ENCODE data around the gene PNPLA7. TPM values are rescaled to one million over a fixed set of nuclear protein-coding genes. Genes with fewer than 3 reads are reported as not detected.

The PNPLA7 gene
- total and polyA plus RNA-seq, 3 donors from 2014 or later: 4.2 to 17.8 (median 10.9) TPM

DNA sequence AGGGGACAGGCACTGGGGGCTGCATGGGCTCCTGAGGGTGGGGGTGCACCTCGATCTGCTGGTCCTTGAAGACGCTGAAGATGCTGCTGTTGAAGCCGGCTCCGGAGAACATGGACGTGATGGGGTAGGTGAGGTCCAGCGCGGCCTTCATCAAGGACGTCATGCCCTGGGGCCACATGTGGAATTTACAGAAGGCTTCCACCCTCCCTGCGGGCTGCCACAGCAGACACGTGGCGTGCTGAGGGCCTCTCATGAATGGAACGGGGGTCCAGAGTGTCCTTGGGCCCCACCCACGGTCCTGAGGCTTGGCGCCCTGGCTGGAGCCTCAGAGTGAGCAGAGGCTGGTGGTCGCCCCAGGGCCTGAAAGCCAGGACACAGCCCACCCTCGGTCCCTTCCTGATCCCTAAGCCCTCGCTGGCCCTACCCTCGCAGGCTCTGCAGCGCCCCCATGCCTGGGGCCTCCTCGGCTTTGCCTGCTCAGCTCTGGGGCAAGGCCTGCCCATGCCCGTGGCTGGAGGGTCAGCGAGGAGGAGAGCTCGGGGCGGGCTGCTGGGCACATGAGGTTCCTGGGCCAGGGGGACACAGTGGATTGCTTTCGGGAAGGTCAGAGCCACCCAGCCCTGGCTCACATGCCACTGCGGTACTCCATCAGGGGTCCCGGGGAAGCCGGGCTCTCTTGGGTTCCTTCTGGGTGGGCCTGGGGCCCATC, 85.8 kb downstream of the PNPLA7 start:
- H3K36me3 ChIP-seq (ENCODE audit: low read depth, missing control alignments): no peaks in the 10 kb centered on the region
- no peak for TF ChIP-seq POLR2A (IDR thresholded peaks at IDR 0.05)
- TF ChIP-seq, protein P1, sequence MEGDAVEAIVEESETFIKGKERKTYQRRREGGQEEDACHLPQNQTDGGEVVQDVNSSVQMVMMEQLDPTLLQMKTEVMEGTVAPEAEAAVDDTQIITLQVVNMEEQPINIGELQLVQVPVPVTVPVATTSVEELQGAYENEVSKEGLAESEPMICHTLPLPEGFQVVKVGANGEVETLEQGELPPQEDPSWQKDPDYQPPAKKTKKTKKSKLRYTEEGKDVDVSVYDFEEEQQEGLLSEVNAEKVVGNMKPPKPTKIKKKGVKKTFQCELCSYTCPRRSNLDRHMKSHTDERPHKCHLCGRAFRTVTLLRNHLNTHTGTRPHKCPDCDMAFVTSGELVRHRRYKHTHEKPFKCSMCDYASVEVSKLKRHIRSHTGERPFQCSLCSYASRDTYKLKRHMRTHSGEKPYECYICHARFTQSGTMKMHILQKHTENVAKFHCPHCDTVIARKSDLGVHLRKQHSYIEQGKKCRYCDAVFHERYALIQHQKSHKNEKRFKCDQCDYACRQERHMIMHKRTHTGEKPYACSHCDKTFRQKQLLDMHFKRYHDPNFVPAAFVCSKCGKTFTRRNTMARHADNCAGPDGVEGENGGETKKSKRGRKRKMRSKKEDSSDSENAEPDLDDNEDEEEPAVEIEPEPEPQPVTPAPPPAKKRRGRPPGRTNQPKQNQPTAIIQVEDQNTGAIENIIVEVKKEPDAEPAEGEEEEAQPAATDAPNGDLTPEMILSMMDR (IDR thresholded peaks at IDR 0.05): no peak
- DNase-seq: no peak
- 93 to 95% methylated on average over 21 to 28 of the region's 28 CpGs for WGBS, 2 donors
- no peak overlapping the region for H3K4me3 ChIP-seq
- no peaks in the 10 kb centered on the region for H3K27me3 ChIP-seq
- intact Hi-C loops (cut with DNase I; ENCODE audit: low total_unique reads): no loop called here
- no peaks in the 10 kb centered on the region for H3K9me3 ChIP-seq
- peaks cover 10% of the 10 kb centered on the region for H3K4me1 ChIP-seq
- H3K27ac ChIP-seq: no peak overlapping the region

- Histone ChIP-seq H3K4me1 (peaks cover 10% of the 10 kb centered on the region), H3K27ac (no peak overlapping the region), H3K4me3 (no peak overlapping the region), H3K9me3 (no peaks in the 10 kb centered on the region), H3K36me3 (ENCODE audit: low read depth, missing control alignments) (no peaks in the 10 kb centered on the region), H3K27me3 (no peaks in the 10 kb centered on the region)
- TF ChIP-seq, protein P1 (IDR thresholded peaks at IDR 0.05): no peak
- no peak for TF ChIP-seq POLR2A (IDR thresholded peaks at IDR 0.05)
- intact Hi-C loops (cut with DNase I; ENCODE audit: low total_unique reads): no loop called here
- WGBS, 2 donors: 95 to 99% methylated on average over 18 of the region's 18 CpGs
- no peak for DNase-seq
Measured at GRCh38 chr9:137463931-137464290, 86.3 kb downstream of the PNPLA7 start.

GRCh38 chr9:137462986-137463930, 86.9 kb downstream of the PNPLA7 start:
- no peak overlapping the region for H3K4me3 ChIP-seq
- H3K4me1 ChIP-seq: peaks cover 14% of the 10 kb centered on the region
- no peak for DNase-seq
- H3K27me3 ChIP-seq: no peaks in the 10 kb centered on the region
- H3K36me3 ChIP-seq (ENCODE audit: low read depth, missing control alignments): no peaks in the 10 kb centered on the region
- intact Hi-C loops (cut with DNase I; ENCODE audit: low total_unique reads): no loop called here
- no peaks in the 10 kb centered on the region for H3K9me3 ChIP-seq
- 93 to 96% methylated on average over 15 to 30 of the region's 30 CpGs for WGBS, 2 donors
- no peak for TF ChIP-seq POLR2A (IDR thresholded peaks at IDR 0.05)
- TF ChIP-seq, protein P1 (IDR thresholded peaks at IDR 0.05): no peak
- no peak overlapping the region for H3K27ac ChIP-seq

GRCh38 chr9:137462396-137462985, 87.7 kb downstream of the PNPLA7 start:
- TF ChIP-seq POLR2A (IDR thresholded peaks at IDR 0.05): no peak
- TF ChIP-seq, protein P1 (IDR thresholded peaks at IDR 0.05): no peak
- H3K4me3 ChIP-seq: no peak overlapping the region
- H3K36me3 ChIP-seq (ENCODE audit: low read depth, missing control alignments): no peaks in the 10 kb centered on the region
- DNase-seq: no peak
- peaks cover 22% of the 10 kb centered on the region for H3K4me1 ChIP-seq
- intact Hi-C loops (cut with DNase I; ENCODE audit: low total_unique reads): no loop called here
- no peaks in the 10 kb centered on the region for H3K27me3 ChIP-seq
- 77 to 79% methylated on average over 11 to 24 of the region's 25 CpGs for WGBS, 2 donors
- H3K27ac ChIP-seq: no peak overlapping the region
- no peaks in the 10 kb centered on the region for H3K9me3 ChIP-seq
